ENCODE measurements around the gene FBXL14.

FBXL14 gene

GRCh38 chr12:1594261-1595025, at the start of gene FBXL14:
Gene FBXL14 (minus strand): TSS chr12:1594581. CDS start chr12:1594066, 515 bp downstream.
- DNase-seq: peak; percentile 87

- no peak for DNase-seq
These were observed 49.6 kb upstream of the FBXL14 start for GRCh38 chr12:1643905-1644533.

- DNase-seq: no peak
These were observed 48.7 kb upstream of the FBXL14 start for GRCh38 chr12:1643043-1643442.

GRCh38 chr12:1642513-1642912, 48.1 kb upstream of the FBXL14 start:
- DNase-seq: no peak

- DNase-seq: no peak
These were observed 46.2 kb upstream of the FBXL14 start for GRCh38 chr12:1640328-1641234.

GRCh38 chr12:1639538-1639937, 45.2 kb upstream of the FBXL14 start:
- DNase-seq: no peak

- peak; percentile 56 for DNase-seq
These were observed 43.8 kb upstream of the FBXL14 start for GRCh38 chr12:1638203-1638602.

GRCh38 chr12:1635301-1636095, 41.1 kb upstream of the FBXL14 start:
- peak; percentile 84 for DNase-seq

- DNase-seq: peak; percentile 77
These were observed 40.3 kb upstream of the FBXL14 start for GRCh38 chr12:1634590-1635191.

- no peak for DNase-seq
These were observed 39.8 kb upstream of the FBXL14 start for GRCh38 chr12:1634149-1634548.

GRCh38 chr12:1633459-1633858, 39.1 kb upstream of the FBXL14 start:
- peak; percentile 39 for DNase-seq

- no peak for DNase-seq
These were observed 38.3 kb upstream of the FBXL14 start for GRCh38 chr12:1632702-1633101.

- DNase-seq: no peak
These were observed 36.6 kb upstream of the FBXL14 start for GRCh38 chr12:1630827-1631591.

- no peak for DNase-seq
These were observed 35.9 kb upstream of the FBXL14 start for GRCh38 chr12:1630133-1630826.

- DNase-seq: no peak
These were observed 35.2 kb upstream of the FBXL14 start for GRCh38 chr12:1629338-1630132.

- no peak for DNase-seq
These were observed 34.4 kb upstream of the FBXL14 start, which contains the start of gene WNT5B for GRCh38 chr12:1628666-1629337. Gene WNT5B (plus strand): TSS chr12:1629231. CDS start chr12:1631355, 2,124 bp downstream.

GRCh38 chr12:1622406-1622805, 28.0 kb upstream of the FBXL14 start:
- DNase-seq: peak; percentile 59

- DNase-seq: no peak
These were observed 25.7 kb upstream of the FBXL14 start for GRCh38 chr12:1620092-1620491.

- DNase-seq: peak; percentile 85
These were observed 25.2 kb upstream of the FBXL14 start for GRCh38 chr12:1619587-1619986.

Data from inflammatory macrophage treated with lipopolysaccharide for 4 hours (primary cell).